Stimulated activated naive CD4-positive, alpha-beta T cell treated with Interleukin-2 at 50 U/mL for 16 hours (primary cell): Measurements from ENCODE around the gene PITPNM1.
"Not testable (repeated sequence)": the region's sequence is repeated elsewhere in the genome, so short reads cannot be mapped to it uniquely, and the experiment has no call there.

Experiments
- DNase-seq: peaks from one replicate; lab custom pipeline; 2025; lab: John Stamatoyannopoulos, UW

Gene PITPNM1

GRCh38 chr11:67489885-67490726, 15.1 kb downstream of the PITPNM1 start:
- no peak for DNase-seq

- DNase-seq: no peak
These were observed 15.8 kb downstream of the PITPNM1 start for GRCh38 chr11:67489203-67489884.

- DNase-seq: peak; percentile 45
These were observed 18.5 kb downstream of the PITPNM1 start for GRCh38 chr11:67486481-67487195.

GRCh38 chr11:67485873-67486361, 19.2 kb downstream of the PITPNM1 start:
- peak; percentile 20 for DNase-seq

- peak; percentile 61 for DNase-seq
These were observed 20.3 kb downstream of the PITPNM1 start for GRCh38 chr11:67484847-67485311.

- peak; percentile 41 for DNase-seq
These were observed 21.1 kb downstream of the PITPNM1 start for GRCh38 chr11:67483831-67484665.

- peak; percentile 98 for DNase-seq
These were observed 22.1 kb downstream of the PITPNM1 start, which contains the start of gene AIP for GRCh38 chr11:67482827-67483798. TSS of gene AIP (plus strand) at chr11:67483026. CDS start at chr11:67483159, 133 bp downstream.

- no peak for DNase-seq
These were observed 22.8 kb downstream of the PITPNM1 start for GRCh38 chr11:67482275-67482826.

GRCh38 chr11:67477344-67478050, 27.7 kb downstream of the PITPNM1 start:
- DNase-seq: not testable (repeated sequence)

GRCh38 chr11:67476692-67477091, 28.5 kb downstream of the PITPNM1 start:
- not testable (repeated sequence) for DNase-seq

GRCh38 chr11:67472882-67473281, 32.3 kb downstream of the PITPNM1 start:
- no peak for DNase-seq

GRCh38 chr11:67470337-67471002, 34.7 kb downstream of the PITPNM1 start:
- DNase-seq: no peak

- DNase-seq: no peak
These were observed 35.7 kb downstream of the PITPNM1 start for GRCh38 chr11:67469508-67469811.

GRCh38 chr11:67468759-67469507, 36.2 kb downstream of the PITPNM1 start, which contains the start of gene TMEM134:
TSS of gene TMEM134 (minus strand) at chr11:67469251. CDS start at chr11:67469192, 59 bp downstream.
- DNase-seq: peak; percentile 91

- DNase-seq: no peak
These were observed 36.8 kb downstream of the PITPNM1 start for GRCh38 chr11:67468456-67468758.

- peak; percentile 5 for DNase-seq
These were observed 37.1 kb downstream of the PITPNM1 start for GRCh38 chr11:67468056-67468455.

- DNase-seq: no peak
These were observed 38.0 kb downstream of the PITPNM1 start for GRCh38 chr11:67466962-67467771.
